ENCODE measurements around the gene IRAG1.
A peak's percentile ranks its signal among the peaks of the same experiment; 100 is the strongest.

Gene IRAG1, protein sequence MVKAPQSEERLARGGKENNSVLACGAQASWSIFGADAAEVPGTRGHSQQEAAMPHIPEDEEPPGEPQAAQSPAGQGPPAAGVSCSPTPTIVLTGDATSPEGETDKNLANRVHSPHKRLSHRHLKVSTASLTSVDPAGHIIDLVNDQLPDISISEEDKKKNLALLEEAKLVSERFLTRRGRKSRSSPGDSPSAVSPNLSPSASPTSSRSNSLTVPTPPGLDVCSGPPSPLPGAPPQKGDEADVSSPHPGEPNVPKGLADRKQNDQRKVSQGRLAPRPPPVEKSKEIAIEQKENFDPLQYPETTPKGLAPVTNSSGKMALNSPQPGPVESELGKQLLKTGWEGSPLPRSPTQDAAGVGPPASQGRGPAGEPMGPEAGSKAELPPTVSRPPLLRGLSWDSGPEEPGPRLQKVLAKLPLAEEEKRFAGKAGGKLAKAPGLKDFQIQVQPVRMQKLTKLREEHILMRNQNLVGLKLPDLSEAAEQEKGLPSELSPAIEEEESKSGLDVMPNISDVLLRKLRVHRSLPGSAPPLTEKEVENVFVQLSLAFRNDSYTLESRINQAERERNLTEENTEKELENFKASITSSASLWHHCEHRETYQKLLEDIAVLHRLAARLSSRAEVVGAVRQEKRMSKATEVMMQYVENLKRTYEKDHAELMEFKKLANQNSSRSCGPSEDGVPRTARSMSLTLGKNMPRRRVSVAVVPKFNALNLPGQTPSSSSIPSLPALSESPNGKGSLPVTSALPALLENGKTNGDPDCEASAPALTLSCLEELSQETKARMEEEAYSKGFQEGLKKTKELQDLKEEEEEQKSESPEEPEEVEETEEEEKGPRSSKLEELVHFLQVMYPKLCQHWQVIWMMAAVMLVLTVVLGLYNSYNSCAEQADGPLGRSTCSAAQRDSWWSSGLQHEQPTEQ

DNA sequence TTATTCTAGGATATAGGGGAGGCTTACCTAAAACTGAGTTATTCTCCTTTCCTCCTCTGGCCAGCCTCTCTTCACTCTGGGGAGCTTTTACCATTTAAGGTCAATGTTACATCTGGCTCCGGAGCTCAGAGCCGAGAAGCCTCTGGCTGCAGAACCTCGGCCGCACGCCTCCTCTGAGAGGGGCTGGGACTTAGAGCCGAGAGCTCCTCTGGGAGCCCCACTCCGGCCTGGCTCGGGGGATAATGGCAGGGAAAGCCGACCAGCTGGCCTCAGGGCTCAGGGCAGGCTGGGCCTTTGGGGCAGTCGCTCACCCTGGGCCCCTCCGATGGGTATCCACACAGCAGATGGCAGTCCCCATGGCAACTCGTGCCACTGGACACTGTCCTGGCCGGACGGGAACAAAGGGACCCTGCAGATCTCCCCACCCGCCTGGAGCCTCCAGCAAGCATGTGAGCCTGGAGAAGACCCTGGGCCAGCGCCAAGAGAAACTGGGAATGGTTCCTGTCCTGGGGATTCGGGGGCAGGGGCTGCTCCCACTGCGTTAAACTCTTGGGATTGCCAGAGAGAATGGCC is at the start of gene IRAG1:
TSS of gene IRAG1 (minus strand) at position 247 of the 573 bp plus-strand sequence. CDS start at position 94, 153 bp downstream.
- peak within 1 kb of the TSS in 15 of 21 experiments; percentile 19 to 80 (median 55) for H3K27ac ChIP-seq

DNA sequence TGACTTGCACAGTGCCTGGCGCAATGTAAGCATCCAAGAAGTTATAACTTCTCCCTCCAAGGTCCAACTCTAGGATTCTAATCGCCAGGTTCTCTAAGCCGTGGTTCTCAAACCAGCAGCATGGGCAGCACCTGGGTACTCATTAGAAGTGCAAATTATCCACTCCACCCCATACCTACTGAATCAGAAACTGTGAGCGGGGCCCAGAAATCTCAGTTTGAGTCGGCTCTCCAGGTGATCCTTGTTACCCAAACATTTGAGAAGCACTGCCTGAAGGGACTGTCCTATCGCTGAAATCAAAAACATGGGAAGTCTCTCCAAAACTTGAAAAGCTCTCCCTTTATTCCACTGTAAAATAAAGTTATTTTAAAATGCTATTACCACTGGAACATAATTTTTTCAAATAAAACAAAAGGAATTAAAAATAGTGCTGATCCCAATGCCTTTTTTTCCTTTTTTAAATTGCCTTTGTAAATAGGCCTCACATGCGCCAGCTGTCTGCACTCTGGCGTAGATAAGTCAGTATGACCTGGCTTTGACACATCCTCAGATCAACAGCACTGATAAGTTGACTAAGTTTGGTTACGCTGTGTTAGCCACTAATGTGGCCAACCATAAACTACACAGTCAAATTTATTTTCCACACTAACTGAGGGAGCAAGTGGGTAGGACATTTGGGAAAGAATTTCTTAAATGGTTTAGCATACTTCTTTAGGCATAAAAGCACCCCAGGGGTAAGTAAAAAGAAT is 49.1 kb upstream of the IRAG1 start:
- H3K4me3 ChIP-seq, result no peak overlapping the region

More for the DNA sequence above, at the start of gene IRAG1:
- peak within 1 kb of the TSS in 3 of 7 experiments; percentile 12 to 18 (median 17) for H3K4me3 ChIP-seq

DNA sequence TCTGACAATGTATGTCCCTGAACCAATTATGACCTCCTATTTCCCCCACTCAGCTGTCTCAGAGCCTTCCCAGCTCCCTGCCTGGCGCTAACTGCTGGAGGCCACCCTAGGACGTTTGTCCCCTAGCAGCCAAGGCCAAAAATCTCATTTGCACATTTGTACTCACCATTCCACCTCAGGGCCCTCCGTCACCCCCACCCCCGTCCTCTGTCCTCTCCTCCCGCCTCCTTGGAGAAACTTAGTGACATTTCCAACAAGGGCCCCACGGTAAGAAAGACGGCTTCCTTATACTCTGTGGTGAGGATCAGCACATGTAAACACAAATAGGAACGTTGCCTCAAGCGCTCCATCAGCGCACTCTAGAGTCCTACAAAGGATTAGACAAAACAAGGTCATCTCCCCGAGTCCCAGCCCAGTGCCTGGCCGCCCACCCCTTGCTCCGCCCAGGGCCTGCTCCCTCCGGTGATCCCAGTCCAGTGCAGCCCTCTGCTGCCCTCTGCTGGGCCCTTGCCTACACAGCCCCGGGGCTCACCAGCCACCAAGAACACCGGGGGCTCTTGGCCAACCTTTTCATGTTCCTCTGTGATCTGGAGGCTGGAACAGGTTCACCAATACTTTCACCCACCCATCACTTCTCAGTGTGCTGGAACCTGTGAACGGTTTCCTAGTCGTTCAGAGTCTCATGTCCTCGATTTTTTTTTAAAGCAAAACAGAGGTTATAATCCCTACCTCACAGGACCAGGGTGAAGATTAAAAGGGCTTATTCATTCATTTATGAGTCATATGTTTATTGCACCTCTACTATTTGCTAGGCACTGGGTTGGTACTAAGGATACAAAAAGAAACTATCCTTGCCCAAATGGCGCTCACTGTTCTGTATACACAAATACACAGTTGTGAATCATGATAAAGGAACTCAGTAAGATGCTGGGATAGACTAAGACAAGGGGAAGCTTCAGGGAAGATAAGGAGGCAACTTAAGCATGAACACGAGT is 42.2 kb upstream of the IRAG1 start:
- H3K4me3 ChIP-seq, result peak overlapping the region in 1 of 7 experiments; percentile 19
- H3K27ac ChIP-seq, result peak overlapping the region in 13 of 21 experiments; percentile 10 to 66 (median 54)

More for the DNA sequence above, 49.1 kb upstream of the IRAG1 start:
- H3K27ac ChIP-seq, result no peak overlapping the region

DNA sequence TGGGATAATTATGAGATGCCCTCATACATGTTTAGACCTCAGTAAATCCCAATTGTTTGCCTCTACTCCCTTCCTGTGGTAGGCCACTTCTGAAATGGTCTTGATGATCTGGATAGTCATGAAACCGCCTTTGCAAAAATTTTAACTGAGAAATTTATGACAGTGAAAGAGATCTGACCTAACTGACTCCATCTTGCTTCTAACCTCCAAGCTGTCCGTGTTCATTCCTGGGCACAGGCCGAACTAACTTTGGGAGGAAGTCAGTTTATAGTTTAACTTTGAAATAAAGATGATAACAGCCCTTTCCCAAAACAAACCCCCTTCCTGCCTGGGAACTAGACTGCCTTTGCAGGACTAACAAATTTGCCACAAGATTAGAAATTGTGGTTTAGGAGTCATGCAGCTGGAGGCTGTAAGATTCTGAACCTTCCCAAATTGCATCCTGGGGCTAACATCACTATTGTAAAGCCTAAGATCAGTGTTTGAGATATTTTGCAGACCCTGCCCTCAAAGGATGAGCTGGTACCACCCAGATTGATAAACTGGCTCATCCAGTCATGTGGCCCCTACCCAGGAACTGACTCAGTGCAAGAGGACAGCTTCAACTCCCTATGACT is 37.6 kb upstream of the IRAG1 start:
- Histone ChIP-seq H3K27ac (no peak overlapping the region), H3K4me3 (no peak overlapping the region)

DNA sequence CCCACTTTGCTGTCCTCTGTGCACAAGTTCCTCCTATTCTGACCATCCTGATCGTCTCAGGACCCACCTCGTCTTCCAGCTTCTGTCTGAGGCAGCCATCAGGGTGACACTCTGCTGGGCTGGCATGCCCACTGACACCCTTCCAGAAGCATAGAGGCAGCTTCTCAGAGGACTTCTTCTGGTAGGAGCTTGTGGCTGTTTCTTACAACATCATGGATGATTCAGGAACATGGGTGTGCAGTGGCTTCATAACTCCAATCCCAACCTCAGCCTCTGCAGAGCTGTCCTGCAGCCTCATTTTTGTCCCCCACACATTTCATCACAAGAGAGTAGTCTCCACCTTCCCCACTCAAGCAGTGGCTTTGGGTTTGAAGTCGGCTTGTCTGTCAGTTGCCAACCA is 36.6 kb upstream of the IRAG1 start:
- H3K27ac ChIP-seq, result no peak overlapping the region
- no peak overlapping the region for H3K4me3 ChIP-seq

DNA sequence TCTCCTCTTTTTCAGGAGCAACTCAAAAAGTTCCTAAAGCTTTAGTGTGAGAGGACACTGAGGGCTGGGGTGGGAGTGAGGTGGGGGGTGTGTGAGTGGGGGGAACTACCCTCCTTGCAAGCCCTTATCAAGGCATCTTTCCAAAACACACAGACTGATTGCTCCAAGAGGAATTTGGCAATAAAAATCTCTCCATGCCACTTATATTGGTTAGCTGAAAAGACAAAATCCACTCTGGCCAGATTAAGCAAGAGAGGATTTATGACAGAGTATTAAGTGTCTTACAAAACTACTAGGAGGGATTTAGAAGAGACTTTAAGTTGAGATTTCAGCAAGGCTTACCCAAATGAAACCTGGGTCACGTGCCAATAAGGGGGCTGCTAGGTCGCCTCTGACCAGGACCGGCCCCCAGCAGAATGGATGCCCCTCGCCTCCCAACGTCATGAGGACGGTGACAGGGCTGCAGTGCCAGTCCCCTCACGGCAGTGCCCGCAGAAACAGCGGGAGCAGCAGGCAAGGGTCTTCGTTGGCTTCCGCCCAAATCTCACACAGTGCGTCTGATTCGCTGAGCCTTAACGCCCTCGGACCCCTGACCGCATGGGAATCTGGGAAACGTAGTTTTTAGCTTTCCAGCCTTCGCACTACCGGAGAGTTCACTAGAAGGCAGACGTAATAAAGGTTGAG is 35.4 kb upstream of the IRAG1 start:
- Histone ChIP-seq H3K27ac (no peak overlapping the region), H3K4me3 (no peak overlapping the region)

DNA sequence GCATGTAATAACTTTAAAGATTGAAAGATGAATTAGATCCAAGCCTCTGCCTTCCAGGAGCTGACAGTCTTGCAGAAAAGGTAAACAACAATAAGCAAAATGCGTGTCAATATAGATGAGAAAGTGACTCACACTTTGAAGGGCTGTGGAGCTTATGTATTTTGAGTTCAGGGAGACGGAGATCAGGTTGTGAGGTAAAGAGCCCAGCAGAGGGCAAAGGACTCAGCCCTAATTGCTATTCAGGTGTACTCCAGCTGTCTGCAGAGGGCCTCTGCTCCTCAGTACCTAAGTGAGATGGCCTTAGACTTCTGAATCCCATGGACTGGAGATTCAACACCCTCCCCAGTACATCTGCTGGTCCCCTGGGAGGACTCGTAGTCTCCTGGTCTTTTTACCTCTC is 34.6 kb upstream of the IRAG1 start:
- Histone ChIP-seq H3K4me3 (no peak overlapping the region), H3K27ac (no peak overlapping the region)

DNA sequence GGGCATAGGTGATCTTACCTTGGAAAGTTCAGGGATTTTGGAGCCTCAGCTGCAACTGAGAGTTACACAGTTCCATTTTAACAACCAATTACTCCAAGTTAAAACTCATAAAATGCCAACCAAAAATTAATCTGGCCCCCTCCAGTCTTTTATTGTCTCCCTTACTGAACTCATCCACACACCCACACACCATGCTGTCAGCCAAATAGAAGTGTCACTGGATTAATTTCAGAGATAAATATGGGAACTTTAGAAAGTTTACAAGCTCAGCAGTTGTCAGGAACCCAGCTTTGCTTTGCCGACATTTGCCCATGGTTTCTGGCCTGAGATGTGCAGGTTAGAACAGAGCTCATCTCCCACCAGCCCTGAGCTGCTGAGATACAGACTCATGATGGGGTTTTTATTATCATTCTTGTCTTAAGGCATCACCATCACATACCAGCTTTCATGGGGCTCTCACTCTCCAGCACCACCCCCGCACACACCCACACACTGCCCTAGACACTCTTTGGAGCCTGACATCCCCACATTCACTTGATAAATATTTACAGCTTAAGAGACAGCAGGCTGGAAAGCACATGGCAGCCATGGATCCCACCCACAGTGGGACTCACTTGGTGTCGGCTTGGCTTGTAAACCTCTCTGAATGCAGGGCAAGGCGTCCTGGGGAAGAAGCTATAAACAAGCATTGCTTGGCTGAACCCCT is 33.7 kb upstream of the IRAG1 start:
- H3K27ac ChIP-seq, result no peak overlapping the region
- H3K4me3 ChIP-seq, result no peak overlapping the region

DNA sequence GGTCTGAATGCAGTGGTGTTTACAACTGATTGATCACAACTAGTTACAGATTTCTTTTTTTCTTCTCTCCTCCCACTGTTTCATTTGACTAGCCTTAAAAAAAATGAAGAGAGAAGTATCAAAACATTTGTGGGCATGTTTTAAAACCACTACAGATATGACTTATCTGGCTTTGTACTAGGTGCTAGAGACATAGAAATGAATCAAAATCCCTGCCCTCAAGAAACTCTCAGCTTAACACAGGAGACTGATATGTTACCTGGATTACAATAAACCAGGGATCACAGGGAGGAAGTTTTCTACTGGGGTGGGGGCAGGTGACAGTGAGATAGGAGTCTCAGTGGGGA is 32.3 kb upstream of the IRAG1 start:
- no peak overlapping the region for H3K4me3 ChIP-seq
- peak overlapping the region in 1 of 21 experiments; percentile 28 for H3K27ac ChIP-seq

DNA sequence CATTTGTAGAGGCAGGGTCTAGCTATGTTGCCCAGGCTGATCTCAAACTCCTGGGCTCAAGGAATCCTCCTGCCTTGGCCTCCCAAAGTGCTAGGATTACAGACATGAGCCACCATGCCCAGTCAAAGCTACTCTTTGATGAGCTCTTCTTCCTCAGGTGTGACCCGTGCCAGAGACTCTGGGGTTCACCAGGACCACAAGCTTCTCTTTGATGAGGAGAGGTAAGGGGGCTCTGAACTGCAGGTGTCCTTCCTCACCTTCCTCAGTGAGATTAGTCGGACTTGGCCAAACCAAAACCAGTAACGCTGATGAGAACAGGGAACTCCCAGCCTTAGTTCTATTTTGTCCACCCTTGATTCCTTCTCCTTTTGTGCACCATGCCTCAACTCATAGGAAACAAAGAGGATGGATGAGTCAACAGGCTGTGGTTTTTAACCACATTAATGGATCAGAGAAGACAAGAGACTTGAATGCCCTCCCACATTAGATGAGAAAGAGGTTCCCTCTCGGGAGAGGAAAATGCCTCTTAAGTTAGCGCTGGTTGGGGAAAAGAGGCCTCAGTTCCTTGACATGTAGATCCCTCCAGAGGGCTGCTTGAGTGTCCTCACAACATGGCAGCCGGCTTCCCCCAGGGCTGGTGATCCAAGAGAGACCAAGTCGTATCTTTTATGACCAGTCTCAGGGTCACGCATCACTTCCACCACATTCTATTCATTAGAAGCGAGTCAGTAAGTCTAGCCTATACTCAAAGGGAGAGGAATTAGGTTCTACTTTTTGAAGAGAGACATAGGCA is 31.8 kb upstream of the IRAG1 start:
- H3K27ac ChIP-seq, result peak overlapping the region in 1 of 21 experiments; percentile 28
- no peak overlapping the region for H3K4me3 ChIP-seq

DNA sequence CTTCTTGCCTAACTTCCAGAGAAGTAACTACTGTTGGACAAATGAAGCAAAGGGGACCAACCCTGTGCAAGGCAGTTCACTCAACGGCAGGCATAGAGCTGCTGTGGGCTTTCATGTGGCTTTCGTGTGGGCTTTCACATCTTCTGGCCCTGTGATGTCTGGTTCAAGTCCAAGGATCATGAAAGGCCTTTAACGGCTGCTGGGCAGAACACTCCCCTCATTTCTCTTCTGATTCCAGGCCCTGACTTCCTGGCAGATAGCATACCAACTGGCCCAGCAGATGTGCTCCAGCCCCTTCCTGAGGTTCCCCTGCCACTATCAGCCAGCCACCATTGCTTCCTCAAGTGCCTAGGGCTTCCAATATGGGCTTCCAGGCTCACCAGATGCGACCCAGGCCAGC is 28.8 kb upstream of the IRAG1 start:
- Histone ChIP-seq H3K27ac (no peak overlapping the region), H3K4me3 (no peak overlapping the region)

DNA sequence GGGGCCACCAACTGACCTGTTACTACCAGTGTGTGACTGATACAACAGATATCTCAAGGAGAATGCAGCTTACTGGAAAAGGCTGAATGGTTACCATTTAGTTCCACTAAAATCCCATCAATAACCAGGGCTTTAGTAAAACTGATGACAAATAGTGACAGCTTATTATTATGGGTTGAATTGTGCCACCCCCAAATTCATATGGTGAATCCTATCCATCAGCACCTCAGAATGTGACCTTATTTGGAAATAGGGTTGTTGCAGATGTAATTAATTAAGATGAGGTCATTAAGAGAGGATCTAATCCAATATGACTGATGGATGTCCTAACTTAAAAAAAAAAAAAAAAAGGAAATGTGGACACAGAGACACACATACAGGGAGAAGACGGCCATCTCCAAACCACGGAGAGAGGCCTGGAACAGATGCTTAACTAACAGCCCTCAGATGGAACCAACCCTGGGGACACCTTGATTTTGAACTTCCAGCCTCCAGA is 27.4 kb upstream of the IRAG1 start:
- Histone ChIP-seq H3K27ac (no peak overlapping the region), H3K4me3 (no peak overlapping the region)

DNA sequence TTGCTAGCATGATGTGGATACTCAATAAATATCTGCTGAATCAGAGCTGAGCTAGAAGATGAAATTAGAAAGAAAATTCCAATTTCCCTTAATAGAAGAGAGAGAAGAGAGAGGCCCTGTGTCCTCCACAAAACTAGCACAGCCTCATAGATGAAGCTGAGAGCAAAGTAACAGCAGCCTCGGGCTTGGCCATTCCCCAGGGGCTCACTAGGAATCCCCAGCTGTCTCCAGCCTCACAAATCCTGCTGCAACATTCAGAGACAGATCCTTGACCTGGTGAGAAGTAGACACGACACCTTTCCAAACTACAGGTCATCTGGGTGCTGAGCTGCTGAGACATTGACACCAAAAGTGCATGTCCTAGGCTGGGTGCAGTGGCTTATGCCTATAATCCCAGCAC is 26.1 kb upstream of the IRAG1 start:
- H3K4me3 ChIP-seq, result no peak overlapping the region

DNA sequence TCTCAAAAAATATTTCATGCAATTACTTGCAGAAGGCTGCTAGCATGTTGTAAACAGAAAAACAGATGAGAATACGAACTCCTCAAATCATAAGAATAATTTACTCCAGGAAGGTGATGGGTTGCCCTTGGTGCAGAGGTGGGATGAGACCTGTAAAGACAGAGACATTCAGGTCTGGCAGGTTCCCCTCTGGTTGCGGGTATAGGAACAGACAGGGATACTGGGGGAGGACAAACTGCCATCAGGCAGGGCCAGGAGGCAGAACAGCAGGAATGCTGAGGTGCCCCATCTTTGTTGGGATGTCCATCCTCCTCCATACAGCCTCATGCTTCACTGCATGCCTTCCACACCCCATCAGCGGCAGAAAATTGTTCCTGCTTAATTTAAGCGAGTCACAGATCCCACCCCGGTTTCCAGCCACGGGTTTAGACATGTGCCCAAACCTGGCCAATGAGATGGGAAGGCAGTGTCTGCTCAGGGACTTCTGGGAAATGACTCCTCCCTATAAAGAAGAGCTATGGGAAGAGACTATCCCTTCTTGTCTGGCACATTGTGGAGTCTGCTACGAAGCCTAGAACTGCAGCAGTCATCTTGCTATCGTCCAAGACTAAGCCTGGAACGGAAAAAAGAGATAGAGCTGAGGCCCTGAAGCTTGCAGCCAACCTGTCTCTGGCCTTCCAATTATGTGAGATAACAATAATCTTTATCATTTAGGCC is 23.1 kb upstream of the IRAG1 start:
- H3K4me3 ChIP-seq, result no peak overlapping the region
- no peak overlapping the region for H3K27ac ChIP-seq

More for the DNA sequence above, 26.1 kb upstream of the IRAG1 start:
- no peak overlapping the region for H3K27ac ChIP-seq

DNA sequence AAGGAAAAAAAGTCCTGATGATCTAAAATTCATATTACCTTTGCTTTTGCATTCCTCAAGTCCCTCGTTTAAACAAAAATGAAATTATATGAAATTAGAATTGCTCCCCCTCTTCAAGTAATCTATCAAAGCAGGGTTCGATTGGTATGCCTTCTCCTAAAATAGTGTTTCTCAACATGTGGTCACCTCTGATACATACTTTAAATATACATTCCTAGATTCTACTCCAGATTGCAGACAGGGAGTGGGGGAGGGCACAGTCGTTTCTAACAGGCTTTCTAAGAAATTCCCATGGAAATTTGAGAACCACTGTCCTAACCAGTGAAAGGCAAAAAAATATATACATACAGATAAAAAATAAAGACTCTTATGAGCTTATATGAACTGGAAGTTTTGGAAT is 22.6 kb upstream of the IRAG1 start:
- Histone ChIP-seq H3K4me3 (no peak overlapping the region), H3K27ac (no peak overlapping the region)
